HG03025 (cell line): Measurements from ENCODE around the gene ANGPTL3.

Experiments
- ATAC-seq: cut with Tn5 transposase; IDR thresholded peaks from one replicate; pipeline ENCODE4 v1.9.1; 2021; ENCODE audit warnings: mild to moderate bottlenecking, moderate library complexity; ENCODE audit not compliant: unreplicated experiment, low FRiP score

ANGPTL3 gene

DNA sequence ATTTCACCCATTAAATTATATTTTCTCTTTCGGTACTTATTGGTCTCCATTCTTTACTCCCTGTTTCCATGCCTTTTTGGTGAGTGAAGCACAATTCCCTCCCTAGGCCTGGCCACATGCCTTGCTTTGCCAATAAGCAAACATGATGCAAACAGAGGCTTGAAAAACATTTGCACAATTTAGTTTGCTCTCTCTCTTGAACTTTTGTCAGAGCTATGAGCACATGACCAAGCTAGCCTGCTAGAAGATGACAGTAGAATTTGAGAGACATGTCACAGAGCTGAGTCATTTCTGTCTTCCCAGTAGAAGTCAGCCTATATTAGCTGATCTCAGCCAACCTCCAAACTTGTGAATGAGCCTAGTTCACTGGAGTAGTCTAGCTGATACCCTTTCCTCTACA lies 24.6 kb downstream of the ANGPTL3 start:
- ATAC-seq = peak; percentile 61

DNA sequence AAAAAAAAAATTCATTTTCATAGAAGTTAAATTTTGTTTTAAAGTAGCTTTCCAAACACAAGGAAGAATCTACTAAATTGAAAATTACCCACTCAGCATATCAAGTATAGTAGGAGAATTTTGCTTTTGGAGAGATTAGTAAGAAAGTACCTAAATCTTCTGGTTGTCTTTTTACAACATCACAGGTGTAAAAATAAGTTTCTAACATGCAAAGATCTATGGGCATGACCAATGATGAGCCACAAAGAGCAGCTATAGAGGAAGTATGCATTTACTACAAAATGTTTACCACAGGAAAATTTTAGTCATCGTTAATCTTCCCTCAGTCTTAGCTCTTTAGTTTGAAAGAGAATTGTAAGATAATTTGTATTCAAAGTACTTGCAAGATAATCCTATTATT lies 28.1 kb downstream of the ANGPTL3 start:
- no peak for ATAC-seq

DNA sequence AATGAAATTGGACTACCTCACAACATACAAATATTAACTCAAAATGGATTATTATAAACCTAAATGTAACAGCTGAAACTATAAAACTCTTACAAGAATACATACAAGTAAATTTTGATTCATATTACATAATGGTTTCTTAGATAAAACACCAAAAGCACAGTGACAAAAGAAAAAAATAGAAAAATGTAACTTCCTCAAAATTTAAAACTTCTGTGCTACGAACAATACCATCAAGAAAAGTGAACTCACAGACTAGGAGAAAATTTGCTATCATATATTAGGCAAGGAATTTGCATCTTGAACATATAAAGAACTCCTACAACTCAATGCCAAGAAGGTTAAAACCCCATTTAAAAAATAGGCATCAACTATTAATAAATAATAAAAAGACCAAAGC lies 31.2 kb downstream of the ANGPTL3 start:
- no peak for ATAC-seq

DNA sequence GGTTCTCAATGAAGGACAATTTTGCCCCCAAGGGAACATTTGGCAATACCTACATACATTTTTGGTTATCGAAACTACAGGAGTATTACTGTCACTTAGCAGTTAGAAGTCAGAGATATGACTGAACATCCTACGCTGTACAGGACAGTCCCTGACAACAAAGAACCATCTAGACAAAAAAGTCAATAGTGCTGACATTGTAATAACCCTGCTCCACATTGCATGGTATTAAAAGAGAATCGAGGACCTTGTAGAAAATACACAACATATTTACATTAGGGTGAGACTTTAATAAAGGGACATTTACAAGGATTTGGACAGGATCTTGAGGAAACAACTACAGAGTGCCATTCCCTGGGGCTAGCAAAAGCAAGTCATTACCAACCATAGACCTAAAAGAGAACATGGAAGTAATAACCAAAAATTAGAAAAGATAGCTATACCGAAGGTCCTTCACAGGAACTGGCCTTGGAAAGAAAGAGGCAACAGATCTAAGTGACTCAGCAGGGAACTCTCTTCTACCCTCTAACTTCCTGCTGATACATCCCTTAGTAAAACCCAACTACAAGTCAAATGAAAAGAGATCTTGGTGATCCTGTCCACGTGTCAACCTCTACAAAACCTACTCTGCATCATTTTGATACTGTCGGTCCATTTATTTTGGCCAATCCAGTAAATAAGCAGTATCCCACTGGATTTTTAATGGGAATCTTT lies 40.2 kb downstream of the ANGPTL3 start:
- no peak for ATAC-seq

DNA sequence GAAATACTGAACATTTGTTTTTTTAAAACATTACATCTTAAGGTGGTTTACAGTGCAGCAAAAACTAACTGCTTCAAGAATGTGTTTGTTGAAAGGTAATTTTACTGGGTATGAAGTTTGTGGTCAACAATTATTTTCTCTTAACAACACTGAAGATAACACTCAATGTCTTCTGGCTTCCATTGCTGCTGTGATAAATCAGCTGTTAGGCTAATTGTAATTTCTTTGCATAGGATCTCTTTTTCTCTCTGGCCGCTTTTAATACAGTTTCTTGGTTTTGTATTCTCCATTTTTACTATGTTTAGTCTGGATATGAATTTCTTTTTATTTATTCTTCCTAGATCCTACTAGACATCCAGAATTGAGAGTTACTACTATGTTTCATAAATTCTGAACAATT lies 46.0 kb downstream of the ANGPTL3 start:
- no peak for ATAC-seq

DNA sequence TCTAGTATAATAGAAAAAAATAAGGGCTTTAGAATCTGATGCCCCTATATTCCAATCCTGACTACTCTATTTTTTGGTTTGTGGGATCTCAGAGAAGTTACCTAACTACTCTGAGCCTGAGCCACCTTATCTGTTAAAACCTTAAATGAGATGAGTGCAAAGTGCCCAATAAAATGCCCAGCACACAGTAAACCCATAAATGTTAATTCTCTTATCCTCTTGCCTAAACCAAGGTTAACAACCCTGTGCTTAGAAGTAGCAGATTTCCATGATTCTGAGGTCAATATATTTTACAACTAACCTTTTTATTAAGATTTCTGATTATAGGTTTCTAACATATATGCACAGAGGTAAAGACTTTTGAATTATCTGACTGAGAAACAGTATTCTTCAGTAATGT lies 55.1 kb downstream of the ANGPTL3 start:
- no peak for ATAC-seq

DNA sequence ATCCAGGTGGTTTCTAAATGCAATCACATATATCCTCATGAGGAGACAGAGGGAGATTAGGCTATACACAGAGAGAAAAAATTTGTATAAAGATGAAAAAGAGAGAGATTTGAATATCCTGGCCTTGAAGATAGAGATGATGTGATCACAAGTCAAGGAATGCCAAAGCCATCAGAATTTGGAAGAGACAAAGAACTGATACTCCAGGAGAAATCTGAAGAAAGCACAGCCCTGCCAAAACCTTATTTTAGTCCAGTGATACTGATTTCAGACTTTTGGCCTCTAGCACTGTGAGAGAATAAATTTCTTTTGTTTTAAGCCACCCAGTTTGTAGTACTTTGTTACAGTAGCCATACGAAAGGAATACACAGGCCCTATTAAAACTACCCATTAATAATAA lies 57.4 kb downstream of the ANGPTL3 start:
- no peak for ATAC-seq
